HL-60 (cell line): ENCODE measurements around the gene ADAM33.

Source experiments
- CTCF ChIP-seq: IDR thresholded peaks from one replicate; pipeline ENCODE4 v1.5.1; 2011; ENCODE audit warnings: low read length, control low read depth, inconsistent platforms; ENCODE audit not compliant: insufficient read depth
- GABPA ChIP-seq: IDR thresholded peaks from 2 replicates; pipeline ENCODE4 v1.6.1; 2012; ENCODE audit warnings: low read depth
- POLR2AphosphoS5 ChIP-seq: IDR thresholded peaks from 2 replicates; pipeline ENCODE4 v1.6.1; 2012; ENCODE audit warnings: low read depth
- SPI1 ChIP-seq: IDR thresholded peaks from 2 replicates; pipeline ENCODE4 v1.6.1; 2012; ENCODE audit warnings: low read depth, mild to moderate bottlenecking, borderline replicate concordance

- TF ChIP-seq CTCF (no peak), SPI1 (no peak), POLR2AphosphoS5 (no peak), GABPA (no peak)
These were observed 47.8 kb downstream of the ADAM33 start for GRCh38 chr20:3633913-3634478.
